Kasumi-1 (cell line): ENCODE data around the gene IL22RA1.

Experiments used
- DNase-seq, 2 experiments: peaks; one replicate each; lab custom pipeline; 2025; lab: John Stamatoyannopoulos, UW

IL22RA1 gene

DNA sequence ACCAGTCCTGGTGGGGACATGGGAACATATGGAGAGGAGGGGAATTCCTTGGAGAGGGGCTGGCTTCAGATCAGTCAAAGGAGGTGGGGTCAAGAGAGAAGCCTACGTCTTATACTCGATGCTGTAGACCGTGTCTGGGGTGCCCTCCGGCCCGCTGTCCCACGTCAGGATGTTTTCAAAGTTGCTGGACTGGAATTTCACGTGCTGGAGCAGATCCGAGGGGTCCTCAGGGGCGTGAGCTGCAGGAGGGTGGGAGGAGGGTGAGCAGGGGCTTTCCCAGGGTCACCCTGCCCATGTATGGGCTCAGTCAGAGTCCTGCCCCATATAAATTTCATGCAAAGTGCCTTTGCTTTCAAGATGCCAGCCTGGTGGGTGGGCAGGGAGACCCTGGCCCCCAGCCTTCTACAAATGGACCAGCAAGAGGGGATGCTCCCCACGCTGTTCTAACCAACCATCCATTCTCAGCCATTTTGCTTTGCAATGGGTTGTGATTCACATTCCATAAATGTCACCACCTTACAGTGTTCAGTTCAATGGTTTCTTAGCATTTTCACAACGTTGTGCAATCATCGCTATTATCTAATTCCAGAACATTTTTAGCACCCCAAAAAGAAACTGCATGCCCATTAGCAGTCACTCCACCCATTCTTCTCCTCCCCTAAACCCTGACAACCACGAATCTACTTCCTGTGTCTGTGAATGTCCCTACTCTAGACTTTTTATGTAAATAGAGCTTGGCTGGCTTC is 4.3 kb downstream of the IL22RA1 start:
- DNase-seq: no peak

- DNase-seq: no peak
These were observed 5.9 kb downstream of the IL22RA1 start for GRCh38 chr1:24136956-24137539.

DNA sequence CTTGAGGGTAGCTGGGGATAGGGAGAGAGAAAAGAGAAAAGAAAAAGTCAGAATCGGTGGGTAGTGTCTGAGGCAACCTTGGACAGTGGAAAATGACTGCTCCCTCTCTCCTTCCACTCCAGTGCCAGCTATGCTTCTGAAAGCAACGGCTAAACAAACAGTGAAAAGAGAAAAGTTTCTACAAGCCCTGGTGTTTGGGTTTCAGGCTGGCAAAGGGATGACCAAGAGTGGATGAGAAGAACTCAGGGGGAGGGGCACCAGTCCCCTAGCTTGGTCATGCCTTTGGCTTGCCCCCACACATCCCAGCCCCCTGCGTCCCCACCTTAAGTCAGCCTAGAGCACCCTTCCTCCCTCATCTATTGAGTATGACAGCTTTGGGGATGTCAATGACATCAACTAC is 8.6 kb downstream of the IL22RA1 start:
- no peak for DNase-seq

- no peak for DNase-seq
These were observed 9.1 kb downstream of the IL22RA1 start for GRCh38 chr1:24133819-24134218.

DNA sequence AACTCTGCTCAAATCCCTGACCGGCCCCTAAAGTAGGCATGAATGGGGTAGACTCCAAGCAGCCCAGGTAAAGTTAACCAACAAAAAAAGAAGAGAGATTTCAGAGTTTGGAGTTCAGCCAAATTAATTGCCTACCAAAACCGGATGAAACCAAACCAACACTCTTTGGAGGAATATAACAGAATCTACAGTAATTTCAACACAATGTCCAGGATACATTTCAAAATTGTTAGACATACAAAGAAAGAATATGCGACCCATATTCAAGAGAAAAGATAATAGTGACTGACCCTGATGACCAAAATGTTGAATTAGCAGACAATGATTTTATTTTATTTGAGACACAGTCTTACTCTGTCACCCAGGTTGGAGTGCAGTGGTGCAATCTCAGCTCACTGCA is 12.6 kb downstream of the IL22RA1 start:
- DNase-seq: no peak

DNA sequence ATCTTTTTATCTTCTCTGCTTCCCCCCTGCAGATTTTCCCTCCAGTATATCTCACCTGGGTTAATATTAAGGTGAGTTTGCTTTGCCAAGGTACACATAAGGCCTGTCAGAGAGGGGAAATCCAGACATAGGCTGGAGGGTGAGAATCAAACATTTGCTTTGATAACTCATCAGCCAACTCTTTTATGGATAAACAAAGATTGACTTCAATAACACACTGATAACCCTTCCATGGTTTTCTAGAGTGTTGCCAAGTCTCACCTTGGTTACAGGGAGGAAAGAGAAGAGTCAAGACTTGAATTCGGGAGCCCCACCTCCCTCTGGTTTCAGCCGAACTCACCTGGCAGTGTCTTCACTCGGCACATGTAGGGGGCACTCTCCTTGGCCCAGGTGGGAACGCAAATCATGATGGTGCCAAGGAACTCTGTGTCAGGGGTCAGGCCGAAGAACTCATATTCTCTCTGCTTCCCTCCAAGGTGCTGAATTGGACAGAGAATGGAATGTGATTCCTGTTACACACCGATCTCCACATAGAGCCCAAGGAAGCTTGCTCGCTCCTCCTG is 15.1 kb downstream of the IL22RA1 start:
- DNase-seq: no peak

- no peak for DNase-seq
These were observed 15.7 kb downstream of the IL22RA1 start for GRCh38 chr1:24127134-24127800.

DNA sequence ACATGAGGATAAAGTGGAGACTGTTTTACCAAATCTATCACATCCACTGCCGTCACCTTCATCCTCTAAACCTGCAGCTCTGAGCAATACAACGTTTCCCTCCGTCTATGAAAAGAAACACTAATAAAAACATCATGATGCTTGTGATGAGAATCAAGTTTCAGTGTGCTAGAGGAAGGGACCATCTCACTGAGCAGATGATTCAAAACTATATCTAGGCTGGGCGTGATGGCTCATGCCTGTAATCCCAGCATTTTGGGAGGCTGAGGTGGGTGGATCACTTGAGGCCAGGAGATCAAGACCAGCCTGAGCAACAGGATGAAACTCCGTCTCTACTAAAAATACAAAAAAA is 16.3 kb downstream of the IL22RA1 start:
- DNase-seq: no peak

GRCh38 chr1:24126018-24126671 is 16.8 kb downstream of the IL22RA1 start:
- no peak for DNase-seq

DNA sequence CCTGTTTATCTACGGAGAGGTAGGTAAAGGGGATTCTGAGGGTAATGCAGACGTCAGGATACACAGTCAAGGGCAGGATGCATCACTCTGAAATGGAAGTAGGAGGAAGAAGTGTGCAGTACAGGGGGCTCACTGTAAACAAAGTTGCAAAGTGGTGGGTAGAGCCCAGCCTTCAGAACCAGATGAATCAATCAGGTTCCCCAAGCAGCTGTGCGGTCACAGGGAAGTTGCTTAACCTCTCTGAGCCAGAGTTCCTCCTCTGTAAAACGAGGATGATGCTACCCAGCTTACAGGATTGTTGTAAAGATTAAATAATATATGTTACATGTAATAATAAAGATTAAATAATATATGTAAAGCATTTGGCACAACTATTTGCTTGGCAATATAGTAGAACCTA is 17.5 kb downstream of the IL22RA1 start:
- no peak for DNase-seq

DNA sequence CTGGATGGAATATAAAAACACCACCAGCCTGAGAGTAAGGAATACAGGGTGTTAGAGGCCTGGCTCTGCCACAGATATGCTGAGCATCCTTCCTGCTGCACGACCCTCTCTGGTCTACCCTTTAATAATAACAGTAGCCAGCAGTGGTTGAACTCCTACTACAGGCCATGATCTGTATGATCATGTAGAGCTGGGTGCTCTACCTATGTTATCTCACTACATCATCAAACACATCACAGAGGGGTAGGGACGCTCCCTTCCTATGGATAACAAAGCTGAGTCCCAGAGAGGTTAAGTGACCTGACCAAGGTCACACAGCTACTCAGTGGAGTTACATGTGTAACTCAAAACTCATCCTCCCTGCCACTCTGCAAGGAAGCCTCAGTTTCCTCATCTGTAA is 18.0 kb downstream of the IL22RA1 start:
- DNase-seq: no peak

DNA sequence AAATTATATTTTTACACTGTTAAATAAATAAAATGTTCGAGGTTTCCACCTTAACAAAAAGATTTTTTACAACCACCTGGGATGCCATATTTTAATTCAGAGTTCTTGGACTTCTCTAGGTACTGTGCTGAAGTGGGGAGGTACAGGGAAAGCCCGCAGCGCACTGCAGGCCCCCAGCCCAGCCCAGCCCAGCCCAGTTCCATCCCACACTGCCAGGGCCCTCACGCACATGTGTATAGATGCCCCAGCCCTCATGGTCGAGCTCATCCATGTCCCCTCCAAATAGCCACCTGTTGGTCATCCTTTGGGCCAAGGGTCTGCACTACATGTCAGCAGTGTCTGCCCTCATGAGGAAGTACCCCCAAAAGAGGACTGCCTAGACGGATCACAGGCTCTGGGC is 19.3 kb downstream of the IL22RA1 start:
- no peak for DNase-seq

DNA sequence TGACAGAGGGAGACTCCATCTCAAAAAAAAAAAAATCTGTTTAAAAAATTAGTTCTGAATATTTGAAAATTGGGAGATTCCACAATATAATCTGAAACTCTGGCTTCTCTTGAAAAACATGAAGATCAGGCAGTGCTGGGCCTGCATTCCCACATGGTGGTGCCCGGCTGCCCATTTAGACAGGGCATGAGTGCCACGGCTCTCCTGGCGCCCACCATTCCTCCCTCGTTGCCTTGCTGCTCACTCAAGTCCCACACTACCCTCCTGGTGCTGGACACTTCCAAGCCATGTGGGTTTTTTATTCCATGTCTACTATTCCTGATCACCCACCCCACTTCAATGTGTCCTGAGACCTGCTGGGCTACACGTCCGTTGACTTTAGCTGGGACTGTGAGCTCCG is 20.2 kb downstream of the IL22RA1 start:
- DNase-seq: no peak

GRCh38 chr1:24121406-24121805 is 21.5 kb downstream of the IL22RA1 start:
- DNase-seq: no peak

DNA sequence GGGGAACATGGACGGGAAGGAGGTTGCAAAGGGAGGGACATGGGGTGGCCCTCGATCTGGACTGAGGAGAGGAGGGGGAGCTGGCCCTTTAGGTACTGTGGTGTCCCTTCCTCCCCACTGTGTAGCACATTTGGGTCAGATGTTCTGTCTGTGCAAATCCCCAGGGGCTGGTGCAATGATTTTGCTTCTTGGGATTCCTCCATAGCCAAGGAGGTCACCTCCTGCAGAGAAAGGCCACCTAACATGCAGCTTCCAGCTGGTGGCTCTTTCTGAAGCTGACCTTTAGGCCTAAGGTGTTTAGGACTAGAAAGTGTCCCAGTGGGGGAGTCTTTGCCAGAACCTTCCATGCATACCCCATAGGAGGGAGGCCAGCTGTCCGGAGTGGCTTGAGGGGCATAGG is 22.0 kb downstream of the IL22RA1 start:
- no peak for DNase-seq

GRCh38 chr1:24119859-24120756 is 22.8 kb downstream of the IL22RA1 start:
- DNase-seq: no peak

GRCh38 chr1:24119489-24119858 is 23.5 kb downstream of the IL22RA1 start:
- no peak for DNase-seq

GRCh38 chr1:24118410-24119242 is 24.3 kb downstream of the IL22RA1 start:
- no peak for DNase-seq

- DNase-seq: no peak
These were observed 25.1 kb downstream of the IL22RA1 start for GRCh38 chr1:24117722-24118409.

DNA sequence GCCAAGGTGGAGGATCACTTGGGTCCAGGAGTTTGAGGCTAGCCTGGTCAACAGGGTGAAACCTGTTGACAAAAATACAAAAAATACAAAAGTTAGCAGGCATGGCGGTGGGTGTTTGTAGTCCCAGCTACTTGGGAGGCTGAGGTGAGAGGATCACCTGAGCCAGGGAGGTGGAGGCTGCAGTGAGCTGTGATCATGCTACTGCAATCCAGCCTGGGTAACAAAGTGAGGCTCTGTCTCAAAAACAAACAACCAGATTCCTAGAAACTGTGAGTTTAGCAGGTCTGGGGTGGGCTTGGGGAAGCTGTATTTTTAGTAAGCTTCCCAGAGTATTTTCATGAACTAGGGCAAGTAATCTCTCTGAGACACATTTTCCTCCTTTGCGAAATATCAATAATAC is 25.8 kb downstream of the IL22RA1 start:
- DNase-seq: no peak
